ENCODE data around the gene PIK3C2G. TPM values are rescaled to one million over a fixed set of nuclear protein-coding genes. Genes with fewer than 3 reads are reported as not detected.

PIK3C2G gene
- total RNA-seq, 1 donor from 2014 or later = 1.7 TPM

DNA sequence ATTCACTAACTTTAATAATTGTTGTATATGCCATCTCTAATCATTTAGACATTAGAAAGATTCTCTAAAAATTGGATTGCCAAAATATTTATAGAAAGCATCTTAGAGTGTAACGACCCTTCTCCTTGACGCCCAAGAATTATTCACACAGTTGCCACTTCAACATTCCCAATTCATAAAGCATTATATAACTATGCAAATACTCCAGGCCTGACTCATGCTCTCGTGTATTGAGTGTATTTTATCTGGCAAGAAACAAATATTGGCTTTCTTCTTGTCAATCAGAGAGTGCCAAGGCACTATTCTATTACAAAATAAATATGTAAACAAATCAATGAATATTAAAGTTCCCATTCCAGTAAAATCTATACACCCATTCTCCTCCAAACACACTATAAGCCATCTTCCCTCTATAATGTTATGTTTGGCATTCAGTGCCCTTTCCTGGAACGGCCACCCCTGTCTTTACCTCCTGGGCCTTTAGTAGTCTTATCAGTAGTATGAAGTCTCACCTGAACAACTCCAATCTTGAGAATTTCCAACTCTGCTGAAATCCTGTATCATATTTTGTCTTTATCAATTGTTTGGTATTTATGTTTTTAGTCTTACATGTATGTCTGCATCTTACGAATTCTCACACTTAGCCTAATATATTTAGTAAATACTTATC, 182.6 kb downstream of the PIK3C2G start:
- Histone ChIP-seq H3K4me3 (no peak overlapping the region), H3K27me3 (no peaks in the 10 kb centered on the region), H3K4me1 (no peaks in the 10 kb centered on the region), H3K27ac (no peak overlapping the region), H3K9me3 (no peaks in the 10 kb centered on the region), H3K36me3 (no peaks in the 10 kb centered on the region)
- TF ChIP-seq POLR2AphosphoS5 (IDR thresholded peaks at IDR 0.05; ENCODE audit: insufficient read depth in 1 of 2, low read depth in 1 of 2) (no peak), POLR2A (IDR thresholded peaks at IDR 0.05) (no peak)
- TF ChIP-seq, protein P1, sequence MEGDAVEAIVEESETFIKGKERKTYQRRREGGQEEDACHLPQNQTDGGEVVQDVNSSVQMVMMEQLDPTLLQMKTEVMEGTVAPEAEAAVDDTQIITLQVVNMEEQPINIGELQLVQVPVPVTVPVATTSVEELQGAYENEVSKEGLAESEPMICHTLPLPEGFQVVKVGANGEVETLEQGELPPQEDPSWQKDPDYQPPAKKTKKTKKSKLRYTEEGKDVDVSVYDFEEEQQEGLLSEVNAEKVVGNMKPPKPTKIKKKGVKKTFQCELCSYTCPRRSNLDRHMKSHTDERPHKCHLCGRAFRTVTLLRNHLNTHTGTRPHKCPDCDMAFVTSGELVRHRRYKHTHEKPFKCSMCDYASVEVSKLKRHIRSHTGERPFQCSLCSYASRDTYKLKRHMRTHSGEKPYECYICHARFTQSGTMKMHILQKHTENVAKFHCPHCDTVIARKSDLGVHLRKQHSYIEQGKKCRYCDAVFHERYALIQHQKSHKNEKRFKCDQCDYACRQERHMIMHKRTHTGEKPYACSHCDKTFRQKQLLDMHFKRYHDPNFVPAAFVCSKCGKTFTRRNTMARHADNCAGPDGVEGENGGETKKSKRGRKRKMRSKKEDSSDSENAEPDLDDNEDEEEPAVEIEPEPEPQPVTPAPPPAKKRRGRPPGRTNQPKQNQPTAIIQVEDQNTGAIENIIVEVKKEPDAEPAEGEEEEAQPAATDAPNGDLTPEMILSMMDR (IDR thresholded peaks at IDR 0.05) = no peak
- intact Hi-C loops (cut with DNase I) = no loop called here
- DNase-seq (ENCODE audit: extremely low spot score in 2 of 2) = no peak

DNA sequence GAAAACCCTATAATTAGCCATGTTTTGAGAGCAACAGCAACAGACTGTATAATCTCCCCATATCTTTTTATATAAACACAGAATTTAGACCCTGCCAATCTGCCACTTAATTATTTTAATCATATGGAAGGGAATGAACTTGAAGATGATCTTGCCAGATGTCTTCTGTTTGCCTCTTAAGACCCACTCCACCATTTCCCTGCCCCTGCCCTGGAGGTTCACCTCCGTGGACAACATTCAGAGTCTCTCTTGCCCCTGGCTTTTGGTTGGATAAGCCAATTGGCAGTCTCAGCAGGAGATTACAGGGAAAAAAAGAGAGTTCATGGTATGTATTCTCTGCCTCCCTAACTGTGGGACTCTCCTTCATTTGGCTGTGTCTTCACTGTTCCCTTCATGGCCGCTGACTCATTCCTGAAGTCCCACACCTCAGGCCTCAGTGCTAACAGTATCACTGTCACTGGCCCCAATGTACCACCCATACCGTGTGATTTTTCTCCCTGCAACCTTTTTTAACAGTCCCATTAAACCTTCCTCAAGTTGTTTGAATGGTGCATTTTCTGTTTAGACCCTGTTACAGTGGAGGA, 184.8 kb downstream of the PIK3C2G start:
- intact Hi-C loops (cut with DNase I) = no loop called here
- no peaks in the 10 kb centered on the region for H3K4me1 ChIP-seq
- H3K4me3 ChIP-seq = no peak overlapping the region
- H3K27me3 ChIP-seq = no peaks in the 10 kb centered on the region
- H3K9me3 ChIP-seq = no peaks in the 10 kb centered on the region
- no peak for DNase-seq (ENCODE audit: extremely low spot score in 2 of 2)
- no peak for TF ChIP-seq POLR2AphosphoS5 (IDR thresholded peaks at IDR 0.05; ENCODE audit: insufficient read depth in 1 of 2, low read depth in 1 of 2)
- TF ChIP-seq, protein P1 (IDR thresholded peaks at IDR 0.05) = no peak
- TF ChIP-seq POLR2A (IDR thresholded peaks at IDR 0.05) = no peak
- H3K36me3 ChIP-seq = no peaks in the 10 kb centered on the region
- H3K27ac ChIP-seq = no peak overlapping the region

DNA sequence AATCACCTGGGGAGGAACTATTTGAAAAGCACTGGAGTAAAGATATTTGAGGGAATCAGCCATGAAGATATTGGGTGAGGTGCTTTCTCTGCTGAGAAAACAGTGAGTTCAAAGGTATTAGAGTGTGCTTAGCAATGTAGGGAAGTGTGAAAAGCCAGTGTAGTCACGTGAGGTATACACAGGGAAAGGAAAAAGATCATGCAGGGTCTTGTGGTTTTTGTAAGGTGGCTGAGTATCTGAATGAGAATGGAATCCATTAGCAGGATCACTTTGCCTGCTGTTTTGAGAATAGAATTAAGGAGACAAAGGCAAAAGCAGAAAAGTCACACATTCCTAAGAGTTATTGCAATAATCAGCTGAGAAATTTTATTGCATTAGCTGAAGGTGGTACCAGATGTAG, 193.0 kb downstream of the PIK3C2G start:
- intact Hi-C loops (cut with DNase I) = no loop called here
- DNase-seq (ENCODE audit: extremely low spot score in 2 of 2) = no peak
- Histone ChIP-seq H3K4me1 (no peaks in the 10 kb centered on the region), H3K36me3 (no peaks in the 10 kb centered on the region), H3K27me3 (no peaks in the 10 kb centered on the region), H3K4me3 (no peak overlapping the region), H3K27ac (no peak overlapping the region), H3K9me3 (no peaks in the 10 kb centered on the region)
- no peak for TF ChIP-seq POLR2A (IDR thresholded peaks at IDR 0.05)
- no peak for TF ChIP-seq POLR2AphosphoS5 (IDR thresholded peaks at IDR 0.05; ENCODE audit: insufficient read depth in 1 of 2, low read depth in 1 of 2)
- TF ChIP-seq, protein P1 (IDR thresholded peaks at IDR 0.05) = no peak

DNA sequence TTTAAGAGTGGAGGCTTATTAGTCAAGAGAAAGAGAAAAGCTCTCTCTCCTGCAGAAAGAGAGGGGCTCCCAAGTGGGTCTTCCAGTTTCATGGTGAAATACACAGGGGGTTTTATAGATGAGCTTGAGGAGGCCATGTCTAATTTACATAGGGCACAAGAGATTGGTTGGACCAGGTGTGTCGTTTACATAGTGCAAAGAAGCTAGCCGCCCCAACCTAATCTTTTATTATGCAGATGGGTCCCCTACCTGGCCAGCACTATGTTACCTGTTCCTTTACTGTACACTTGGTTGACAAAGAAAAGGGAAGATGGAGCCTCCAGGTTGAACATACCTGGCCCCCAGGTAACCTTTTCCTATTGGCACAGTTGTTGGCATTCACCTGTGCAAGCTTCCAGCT, 195.0 kb downstream of the PIK3C2G start:
- no peak overlapping the region for H3K4me3 ChIP-seq
- no peaks in the 10 kb centered on the region for H3K36me3 ChIP-seq
- no peak overlapping the region for H3K27ac ChIP-seq
- H3K27me3 ChIP-seq = no peaks in the 10 kb centered on the region
- DNase-seq (ENCODE audit: extremely low spot score in 2 of 2) = no peak
- intact Hi-C loops (cut with DNase I) = no loop called here
- H3K9me3 ChIP-seq = no peaks in the 10 kb centered on the region
- TF ChIP-seq, protein P1 (IDR thresholded peaks at IDR 0.05) = no peak
- TF ChIP-seq POLR2AphosphoS5 (IDR thresholded peaks at IDR 0.05; ENCODE audit: insufficient read depth in 1 of 2, low read depth in 1 of 2) = no peak
- TF ChIP-seq POLR2A (IDR thresholded peaks at IDR 0.05) = no peak
- peaks cover under 1% of the 10 kb centered on the region for H3K4me1 ChIP-seq

DNA sequence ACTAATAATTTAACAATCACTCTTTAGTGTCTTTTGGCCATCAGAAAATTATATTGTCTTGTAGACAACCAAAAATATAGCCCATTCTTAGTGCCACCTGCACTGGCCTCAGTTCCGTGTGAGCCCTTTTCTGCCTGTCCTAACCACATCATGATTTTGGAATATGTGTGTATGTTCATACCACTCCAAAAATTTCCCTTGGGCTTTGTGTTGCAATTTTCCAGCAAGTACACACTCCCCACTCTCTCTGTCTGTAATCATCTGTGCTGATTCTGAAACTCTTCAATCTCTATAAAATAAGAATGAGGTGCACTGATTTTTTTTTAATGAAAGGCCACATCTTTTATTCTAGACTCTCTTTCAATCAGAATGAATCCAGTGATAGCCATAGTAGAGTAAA, 196.0 kb downstream of the PIK3C2G start:
- Histone ChIP-seq H3K36me3 (no peaks in the 10 kb centered on the region), H3K27me3 (no peaks in the 10 kb centered on the region), H3K27ac (no peak overlapping the region), H3K9me3 (no peaks in the 10 kb centered on the region), H3K4me1 (peaks cover 10% of the 10 kb centered on the region), H3K4me3 (no peak overlapping the region)
- intact Hi-C loops (cut with DNase I) = no loop called here
- TF ChIP-seq POLR2A (IDR thresholded peaks at IDR 0.05) (no peak), POLR2AphosphoS5 (IDR thresholded peaks at IDR 0.05; ENCODE audit: insufficient read depth in 1 of 2, low read depth in 1 of 2) (no peak)
- TF ChIP-seq, protein P1 (IDR thresholded peaks at IDR 0.05) = no peak
- DNase-seq (ENCODE audit: extremely low spot score in 2 of 2) = no peak

Measured in vagina (tissue), 2 donors.